Measurements from ENCODE around the gene NEURL1B. TPM values are rescaled to one million over a fixed set of nuclear protein-coding genes. Genes with fewer than 3 reads are reported as not detected.

Gene NEURL1B
- total and polyA plus RNA-seq, 5 donors, result 13.2 to 23.1 (median 17.7) TPM

DNA sequence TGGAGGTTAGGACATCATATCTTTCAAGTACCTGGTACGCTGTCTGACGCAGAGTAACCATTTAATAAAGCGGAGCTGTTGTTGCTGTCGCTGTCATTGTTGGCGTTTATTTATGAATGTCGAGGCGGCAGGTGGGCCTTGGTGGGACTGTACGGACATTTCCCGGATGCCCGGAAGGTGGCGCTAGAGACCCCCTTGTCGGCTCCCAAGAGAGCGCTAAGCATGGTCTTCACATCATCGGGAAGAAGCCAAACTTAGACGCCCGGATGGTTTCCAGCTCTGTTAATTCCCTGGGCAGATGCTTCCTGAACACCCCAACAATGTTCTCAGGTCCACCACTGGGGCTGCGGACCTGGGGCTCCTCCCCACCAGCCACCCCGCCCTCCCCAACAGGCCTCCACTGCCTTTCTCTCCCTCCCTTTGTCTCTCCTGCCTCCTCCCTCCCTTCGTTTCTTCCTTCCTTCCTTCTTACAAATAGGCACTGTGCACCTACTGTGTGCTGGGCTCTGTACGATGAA, 75.8 kb downstream of the NEURL1B start:
- no peaks in the 10 kb centered on the region for H3K27me3 ChIP-seq (ENCODE audit: control insufficient read depth, insufficient read depth)
- no peaks in the 10 kb centered on the region for H3K9me3 ChIP-seq (ENCODE audit: control insufficient read depth, low read length)
- intact Hi-C loops (cut with DNase I), result loop anchor here (2.0 to 10.0 kb wide), 6 partner anchors 50 to 216 kb away; partner anchors contain the start of gene DUSP1 (in 1 of the 4)
- peak; percentile 61 to 74 for ATAC-seq
- H3K4me1 ChIP-seq (ENCODE audit: control insufficient read depth, insufficient read depth, low read length), result peaks cover 12% of the 10 kb centered on the region
- H3K27ac ChIP-seq (ENCODE audit: low read length), result peak overlapping the region; percentile 87
- WGBS, result 7% methylated on average over 20 of the region's 20 CpGs
- peak; percentile 83 to 94 (median 93) for DNase-seq
- no peak overlapping the region for H3K4me3 ChIP-seq (ENCODE audit: low read length)

DNA sequence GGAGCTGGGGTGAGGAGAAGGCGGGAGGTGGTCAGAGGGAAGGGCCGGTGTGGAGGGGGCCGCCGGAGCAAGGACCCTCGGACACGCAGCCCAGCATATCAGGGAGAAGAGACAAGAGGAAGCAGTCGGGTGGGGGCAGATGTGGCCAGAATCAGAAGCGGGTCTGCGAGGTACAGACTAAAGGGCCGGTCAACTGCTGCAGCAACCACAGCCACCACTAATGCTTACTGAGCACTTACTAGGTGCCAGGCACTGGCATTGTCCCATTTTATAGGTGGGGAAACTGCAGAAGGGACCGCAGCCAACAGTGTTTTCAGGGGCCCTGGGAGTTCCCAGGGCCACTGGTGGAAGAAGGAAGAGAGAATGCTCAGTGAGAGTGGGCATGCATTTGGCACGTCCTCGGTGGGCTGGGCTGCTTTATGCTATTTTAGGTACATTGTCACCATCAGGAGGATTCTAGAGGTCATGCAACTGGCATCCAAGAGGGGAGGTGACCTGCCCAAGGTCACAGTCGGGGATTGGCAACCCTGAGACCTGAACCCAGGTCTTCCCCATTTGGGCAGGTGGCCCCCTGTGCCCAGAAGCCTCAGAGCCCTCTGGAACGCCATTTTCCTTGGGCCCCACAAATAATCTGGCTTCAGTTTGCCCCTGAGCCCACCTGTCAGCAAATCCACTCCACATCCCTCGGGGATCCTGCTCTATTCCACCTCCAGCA, 76.6 kb downstream of the NEURL1B start:
- WGBS, result 62% methylated on average over 16 of the region's 16 CpGs
- Histone ChIP-seq H3K27me3 (ENCODE audit: control insufficient read depth, insufficient read depth) (no peaks in the 10 kb centered on the region), H3K4me3 (ENCODE audit: low read length) (no peak overlapping the region), H3K9me3 (ENCODE audit: control insufficient read depth, low read length) (no peaks in the 10 kb centered on the region), H3K4me1 (ENCODE audit: control insufficient read depth, insufficient read depth, low read length) (peaks cover 15% of the 10 kb centered on the region), H3K27ac (ENCODE audit: low read length) (peak overlapping the region; percentile 87)
- intact Hi-C loops (cut with DNase I), result loop anchor here (2.0 to 10.0 kb wide), 6 partner anchors 49 to 215 kb away; partner anchors contain the start of gene DUSP1 (in 1 of the 4)
- DNase-seq (peak in 1 of 3 donors; percentile 40), ATAC-seq (no peak)

DNA sequence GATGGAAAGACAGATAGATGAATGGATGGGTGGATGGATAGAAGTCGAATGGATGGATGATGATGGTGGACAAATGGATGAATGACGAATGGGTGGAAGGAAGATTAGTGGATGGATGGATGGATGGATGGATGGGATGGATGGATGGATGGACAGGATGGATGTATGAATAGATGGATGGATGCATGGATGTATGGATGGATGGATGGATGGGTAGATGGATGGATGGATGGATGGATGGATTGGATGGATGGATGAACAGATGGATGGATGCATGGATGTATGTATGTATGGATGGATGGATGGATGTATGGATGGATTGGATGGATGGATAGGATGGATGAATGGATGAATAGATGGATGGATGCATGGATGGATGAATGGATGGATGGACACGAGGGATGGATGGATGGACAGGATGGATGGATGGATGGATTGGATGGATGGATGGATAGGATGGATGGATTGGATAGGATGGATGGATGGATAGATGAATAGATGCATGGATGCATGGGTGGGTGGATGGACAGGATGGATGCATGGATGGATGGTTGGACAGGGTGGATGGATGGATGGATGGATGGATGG, 77.6 kb downstream of the NEURL1B start:
- Histone ChIP-seq H3K4me1 (ENCODE audit: control insufficient read depth, insufficient read depth, low read length) (peaks cover 15% of the 10 kb centered on the region), H3K4me3 (ENCODE audit: low read length) (no peak overlapping the region)

DNA sequence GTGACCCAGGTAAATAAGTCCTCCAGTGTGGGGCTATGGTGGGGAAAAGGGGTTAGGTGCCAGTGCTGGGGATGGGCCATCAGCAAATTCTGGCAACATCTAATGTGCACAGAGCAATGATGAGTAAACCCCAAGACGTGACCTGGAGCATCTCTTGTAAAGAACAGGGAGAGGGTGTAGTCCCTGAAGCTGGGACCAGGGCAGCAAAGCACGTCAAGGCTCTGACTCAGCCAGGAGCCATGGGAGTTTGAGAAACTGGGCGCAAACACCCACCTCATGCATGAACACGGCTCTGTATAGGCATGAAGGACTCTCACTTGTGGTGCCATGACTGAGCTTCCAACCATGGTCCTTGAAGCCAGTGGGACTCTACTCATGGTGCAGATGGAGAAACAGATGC, 78.1 kb downstream of the NEURL1B start:
- intact Hi-C loops (cut with DNase I), result loop anchor here in 1 of 4 donors (5.0 to 10.0 kb wide), 2 partner anchors 48 to 186 kb away; no protein-coding TSS in a partner anchor
- Histone ChIP-seq H3K4me3 (ENCODE audit: low read length) (no peak overlapping the region), H3K27me3 (ENCODE audit: control insufficient read depth, insufficient read depth) (no peaks in the 10 kb centered on the region), H3K27ac (ENCODE audit: low read length) (no peak overlapping the region), H3K4me1 (ENCODE audit: control insufficient read depth, insufficient read depth, low read length) (peaks cover 18% of the 10 kb centered on the region), H3K9me3 (ENCODE audit: control insufficient read depth, low read length) (no peaks in the 10 kb centered on the region)
- no peak for ATAC-seq
- no peak for DNase-seq
- WGBS, result 97% methylated on average over 4 of the region's 4 CpGs

More for the DNA sequence above, 77.6 kb downstream of the NEURL1B start:
- no peaks in the 10 kb centered on the region for H3K27me3 ChIP-seq (ENCODE audit: control insufficient read depth, insufficient read depth)
- ATAC-seq (no peak), DNase-seq (no peak)
- WGBS, result 96% methylated on average over 3 of the region's 3 CpGs
- H3K27ac ChIP-seq (ENCODE audit: low read length), result no peak overlapping the region
- intact Hi-C loops (cut with DNase I), result loop anchor here in 1 of 4 donors (5.0 to 10.0 kb wide), 2 partner anchors 49 to 186 kb away; no protein-coding TSS in a partner anchor
- H3K9me3 ChIP-seq (ENCODE audit: control insufficient read depth, low read length), result no peaks in the 10 kb centered on the region

DNA sequence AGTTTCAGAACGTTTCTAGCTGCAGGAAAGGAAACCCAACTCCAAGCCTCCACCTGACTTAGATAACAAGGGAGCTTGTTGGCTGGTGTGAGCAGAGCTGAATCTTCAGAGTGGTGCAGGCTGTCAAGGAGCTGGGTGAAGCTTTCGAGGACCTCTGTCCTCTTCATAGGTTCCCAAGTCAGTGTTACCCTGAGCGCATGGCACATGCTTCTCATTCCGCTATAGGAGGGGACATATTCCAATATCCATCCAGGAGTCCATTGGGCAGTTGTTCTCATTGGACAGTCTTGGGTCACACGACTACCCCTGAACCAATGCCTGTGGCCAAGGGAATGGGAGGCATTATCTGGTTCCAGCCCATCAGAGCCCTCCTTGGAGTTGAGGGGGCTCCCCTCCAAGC, 79.6 kb downstream of the NEURL1B start:
- Histone ChIP-seq H3K27ac (ENCODE audit: low read length) (no peak overlapping the region), H3K9me3 (ENCODE audit: control insufficient read depth, low read length) (no peaks in the 10 kb centered on the region), H3K4me3 (ENCODE audit: low read length) (no peak overlapping the region), H3K4me1 (ENCODE audit: control insufficient read depth, insufficient read depth, low read length) (peaks cover 18% of the 10 kb centered on the region), H3K27me3 (ENCODE audit: control insufficient read depth, insufficient read depth) (no peaks in the 10 kb centered on the region)
- DNase-seq (no peak), ATAC-seq (no peak)
- 78% methylated on average over 5 of the region's 5 CpGs for WGBS
- intact Hi-C loops (cut with DNase I), result no loop called here

DNA sequence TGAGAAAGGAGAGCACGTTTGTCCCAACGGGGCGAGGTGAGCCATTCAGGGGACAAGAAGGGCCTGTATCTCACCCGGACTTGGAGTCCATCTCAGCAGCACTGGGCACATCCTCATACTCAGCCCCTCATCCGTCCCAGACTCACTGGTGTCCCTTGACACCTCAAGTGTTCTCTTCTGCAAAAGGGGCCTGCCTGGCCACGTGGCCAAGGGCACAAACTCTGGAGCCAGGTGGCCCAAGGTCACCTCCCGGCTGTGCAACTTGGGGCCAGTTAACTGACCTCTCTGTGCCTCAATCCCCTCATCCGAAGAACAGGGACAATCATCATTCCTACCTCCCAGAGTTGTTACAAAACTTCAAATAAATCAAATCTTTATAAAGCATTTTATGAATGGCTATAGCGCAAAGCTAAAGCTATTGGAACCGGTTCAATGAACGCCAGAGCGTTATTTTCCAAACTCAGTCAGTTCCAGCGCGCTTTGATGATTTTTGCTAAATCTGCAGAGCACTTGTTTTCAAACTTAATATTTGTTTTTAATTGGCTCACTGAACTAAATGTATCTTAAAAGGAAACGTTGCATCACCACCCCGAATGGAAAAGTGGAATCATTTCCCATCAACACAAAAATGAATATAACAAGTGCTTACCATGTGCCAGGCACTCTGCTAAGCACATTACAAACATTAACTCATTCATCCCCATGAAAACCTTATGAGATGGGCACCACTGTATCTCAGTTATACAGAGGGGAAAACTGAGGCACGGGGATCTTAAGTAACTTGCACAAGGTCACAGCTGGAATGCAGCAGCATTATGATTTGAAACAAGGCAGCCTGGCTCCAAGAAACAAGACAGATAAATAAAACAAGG, 80.6 kb downstream of the NEURL1B start:
- peaks cover 18% of the 10 kb centered on the region for H3K4me1 ChIP-seq (ENCODE audit: control insufficient read depth, insufficient read depth, low read length)
- ATAC-seq (peak; percentile 49 to 55), DNase-seq (peak in 1 of 3 donors; percentile 59)
- peak overlapping the region; percentile 70 for H3K27ac ChIP-seq (ENCODE audit: low read length)
- intact Hi-C loops (cut with DNase I), result no loop called here
- 42% methylated on average over 17 of the region's 17 CpGs for WGBS
- H3K27me3 ChIP-seq (ENCODE audit: control insufficient read depth, insufficient read depth), result no peaks in the 10 kb centered on the region
- H3K9me3 ChIP-seq (ENCODE audit: control insufficient read depth, low read length), result no peaks in the 10 kb centered on the region
- no peak overlapping the region for H3K4me3 ChIP-seq (ENCODE audit: low read length)

DNA sequence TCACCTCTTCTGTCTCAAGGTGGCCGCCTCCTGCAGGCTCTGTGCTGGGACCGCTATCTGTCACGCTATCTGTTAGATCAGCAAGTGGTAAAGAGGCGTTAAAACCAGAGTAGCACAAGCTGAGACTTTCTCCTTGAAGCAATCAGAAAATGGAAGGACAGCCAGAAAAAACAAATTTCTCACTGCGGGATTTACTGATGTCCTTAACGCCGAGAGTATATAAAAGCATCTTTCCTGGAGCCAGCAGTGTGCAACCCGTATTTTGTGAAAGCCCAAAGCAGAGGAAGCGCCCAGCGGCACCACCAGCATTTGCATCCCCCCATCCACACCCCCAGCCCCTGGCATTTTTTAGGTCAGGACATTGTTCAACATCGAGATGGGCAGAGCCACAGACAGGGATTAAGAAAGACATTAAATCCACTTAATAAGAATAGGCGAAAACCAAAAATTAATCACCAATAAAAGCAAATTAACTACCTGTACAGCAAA, 81.3 kb downstream of the NEURL1B start:
- Histone ChIP-seq H3K4me1 (ENCODE audit: control insufficient read depth, insufficient read depth, low read length) (peaks cover 15% of the 10 kb centered on the region), H3K4me3 (ENCODE audit: low read length) (no peak overlapping the region), H3K27ac (ENCODE audit: low read length) (peak overlapping the region; percentile 70), H3K27me3 (ENCODE audit: control insufficient read depth, insufficient read depth) (no peaks in the 10 kb centered on the region), H3K9me3 (ENCODE audit: control insufficient read depth, low read length) (no peaks in the 10 kb centered on the region)
- intact Hi-C loops (cut with DNase I), result no loop called here
- DNase-seq (peak in 1 of 3 donors; percentile 33), ATAC-seq (no peak)
- 47% methylated on average over 12 of the region's 12 CpGs for whole genome bisulfite sequencing

DNA sequence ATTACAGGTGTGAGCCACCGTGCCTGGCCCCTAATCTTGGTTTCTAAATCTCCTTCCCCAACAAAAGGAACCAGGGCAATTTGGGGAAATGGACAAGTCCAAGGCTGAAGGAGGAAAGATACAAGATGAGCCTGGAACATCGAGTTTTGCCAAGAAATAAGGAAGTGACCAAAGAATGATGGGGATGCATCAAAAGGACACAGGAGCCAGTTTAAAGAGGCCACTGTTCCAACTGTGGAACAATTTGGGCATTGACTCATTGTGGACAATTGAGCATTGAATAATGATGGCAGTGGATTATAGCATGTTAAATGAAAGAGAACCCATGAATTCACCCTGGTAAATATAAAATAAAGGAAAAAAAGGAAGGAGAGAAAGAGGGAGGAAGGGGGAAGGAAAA, 82.4 kb downstream of the NEURL1B start:
- Histone ChIP-seq H3K9me3 (ENCODE audit: control insufficient read depth, low read length) (no peaks in the 10 kb centered on the region), H3K4me3 (ENCODE audit: low read length) (no peak overlapping the region), H3K4me1 (ENCODE audit: control insufficient read depth, insufficient read depth, low read length) (peaks cover 13% of the 10 kb centered on the region), H3K27ac (ENCODE audit: low read length) (no peak overlapping the region), H3K27me3 (ENCODE audit: control insufficient read depth, insufficient read depth) (no peaks in the 10 kb centered on the region)
- DNase-seq (no peak), ATAC-seq (no peak)
- 57% methylated on average over 2 of the region's 2 CpGs for WGBS
- intact Hi-C loops (cut with DNase I), result no loop called here

DNA sequence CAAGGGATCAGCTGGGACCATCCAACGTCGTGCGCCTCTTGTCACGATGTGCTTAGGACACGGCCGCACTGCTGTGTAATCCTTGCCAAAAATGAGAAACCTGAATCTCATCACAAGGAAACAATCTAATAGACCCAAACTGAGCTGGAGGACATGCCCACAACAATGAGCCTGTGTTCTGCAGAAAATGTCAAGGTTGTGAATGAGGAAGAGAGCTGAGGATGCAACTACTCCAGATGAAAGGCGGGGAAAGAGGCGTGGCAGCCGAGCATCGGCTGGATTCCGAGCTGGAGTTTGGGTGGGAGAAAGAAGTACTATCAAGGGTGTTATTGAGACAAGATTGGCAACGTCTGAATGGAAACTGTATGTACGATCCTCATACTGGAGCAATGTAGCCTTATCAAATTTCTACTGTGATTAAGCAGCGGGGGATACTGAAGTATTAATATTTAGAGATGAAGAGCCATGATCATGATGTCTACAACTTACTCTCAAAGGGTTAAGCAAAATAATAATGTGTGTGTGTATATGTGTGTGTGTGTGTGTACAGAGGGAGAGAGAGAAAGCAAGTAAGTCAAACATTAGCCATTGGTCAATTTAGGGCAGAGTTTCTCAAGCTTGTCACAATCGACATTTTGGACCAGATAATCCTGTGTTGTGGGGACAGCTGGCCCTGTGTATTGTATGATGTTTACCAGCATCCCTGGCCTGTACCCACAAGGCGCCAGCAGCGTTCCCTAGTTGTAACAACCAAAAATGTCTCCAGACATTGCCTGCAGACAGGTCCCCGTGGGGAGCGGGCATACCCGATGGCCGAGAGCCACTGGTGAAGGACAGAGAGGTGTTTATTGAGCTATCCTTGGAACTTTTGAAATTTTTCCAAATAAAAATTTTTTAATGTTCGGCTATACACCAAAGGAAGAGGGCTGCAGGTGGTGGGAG, 83.5 kb downstream of the NEURL1B start:
- ATAC-seq (no peak), DNase-seq (peak in 1 of 3 donors; percentile 45)
- H3K4me1 ChIP-seq (ENCODE audit: control insufficient read depth, insufficient read depth, low read length), result peaks cover 13% of the 10 kb centered on the region
- H3K4me3 ChIP-seq (ENCODE audit: low read length), result no peak overlapping the region
- H3K27me3 ChIP-seq (ENCODE audit: control insufficient read depth, insufficient read depth), result no peaks in the 10 kb centered on the region
- intact Hi-C loops (cut with DNase I), result no loop called here
- no peaks in the 10 kb centered on the region for H3K9me3 ChIP-seq (ENCODE audit: control insufficient read depth, low read length)
- WGBS, result 67% methylated on average over 22 of the region's 22 CpGs
- H3K27ac ChIP-seq (ENCODE audit: low read length), result no peak overlapping the region

DNA sequence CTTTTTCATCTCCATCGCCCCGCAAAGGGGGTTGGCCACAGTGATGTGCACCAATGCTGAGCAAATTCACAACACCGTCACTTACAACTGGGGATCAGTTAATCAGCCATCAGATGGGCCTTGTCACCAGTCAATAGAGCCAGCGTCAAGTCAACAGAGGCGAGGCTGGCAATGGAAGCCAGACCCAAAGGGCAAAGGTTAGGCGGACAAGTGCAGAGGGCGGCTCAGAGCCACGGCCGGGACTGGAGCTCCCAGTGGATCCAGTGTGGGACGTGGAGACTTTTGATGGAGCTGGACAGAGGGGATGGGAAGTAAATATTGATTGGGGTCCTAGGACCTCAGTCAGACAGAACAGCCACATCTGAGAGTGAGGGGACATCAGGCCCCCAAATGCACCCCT, 84.2 kb downstream of the NEURL1B start:
- DNase-seq, result peak in 1 of 3 donors; percentile 27
- ATAC-seq, result no peak
- WGBS, result 97% methylated on average over 10 of the region's 10 CpGs
- intact Hi-C loops (cut with DNase I), result no loop called here
- Histone ChIP-seq H3K9me3 (ENCODE audit: control insufficient read depth, low read length) (no peaks in the 10 kb centered on the region), H3K4me3 (ENCODE audit: low read length) (no peak overlapping the region), H3K4me1 (ENCODE audit: control insufficient read depth, insufficient read depth, low read length) (peaks cover 13% of the 10 kb centered on the region), H3K27ac (ENCODE audit: low read length) (no peak overlapping the region), H3K27me3 (ENCODE audit: control insufficient read depth, insufficient read depth) (no peaks in the 10 kb centered on the region)
